D341Med (cell line): ENCODE data around the gene AP3S1.
A peak's percentile ranks its signal among the peaks of the same experiment; 100 is the strongest.

Experiments used
- DNase-seq: peaks from one replicate; pipeline ENCODE4 v3.0.0; 2012; ENCODE audit warnings: low spot score

Gene AP3S1

DNA sequence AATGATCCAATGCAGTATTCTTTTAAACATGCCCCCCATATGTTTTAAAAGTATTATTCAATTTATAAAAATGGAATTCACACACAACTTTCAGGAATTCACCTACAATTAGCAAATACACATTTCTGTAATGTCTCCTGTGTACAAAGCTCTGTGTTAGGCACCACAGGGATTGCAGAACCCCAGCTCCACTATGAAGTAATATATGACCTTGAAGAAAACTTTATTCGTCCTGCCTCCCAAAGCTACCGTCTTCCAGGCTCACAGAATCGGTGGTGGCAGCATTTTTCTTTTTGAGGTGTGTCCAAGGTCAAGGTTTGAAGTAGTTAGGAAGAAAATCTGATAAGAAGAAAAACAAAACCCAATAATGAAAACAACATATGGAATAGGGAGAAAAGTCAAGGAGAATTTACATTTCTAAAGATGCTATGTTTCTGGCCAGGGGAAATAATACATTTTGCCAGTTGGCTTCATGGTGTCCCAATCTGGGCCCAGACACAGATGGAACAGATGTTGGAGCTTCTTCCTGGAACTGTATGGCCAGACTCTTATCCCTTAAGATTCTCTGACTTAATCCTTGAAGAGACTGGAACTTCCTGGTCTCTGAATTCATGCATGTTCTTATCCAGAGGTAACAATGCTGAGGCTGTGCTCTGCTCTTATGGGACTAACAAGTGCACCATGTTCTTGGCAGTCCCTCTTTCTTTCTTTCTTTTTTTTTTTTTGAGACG, 98.5 kb downstream of the AP3S1 start:
- no peak for DNase-seq

DNA sequence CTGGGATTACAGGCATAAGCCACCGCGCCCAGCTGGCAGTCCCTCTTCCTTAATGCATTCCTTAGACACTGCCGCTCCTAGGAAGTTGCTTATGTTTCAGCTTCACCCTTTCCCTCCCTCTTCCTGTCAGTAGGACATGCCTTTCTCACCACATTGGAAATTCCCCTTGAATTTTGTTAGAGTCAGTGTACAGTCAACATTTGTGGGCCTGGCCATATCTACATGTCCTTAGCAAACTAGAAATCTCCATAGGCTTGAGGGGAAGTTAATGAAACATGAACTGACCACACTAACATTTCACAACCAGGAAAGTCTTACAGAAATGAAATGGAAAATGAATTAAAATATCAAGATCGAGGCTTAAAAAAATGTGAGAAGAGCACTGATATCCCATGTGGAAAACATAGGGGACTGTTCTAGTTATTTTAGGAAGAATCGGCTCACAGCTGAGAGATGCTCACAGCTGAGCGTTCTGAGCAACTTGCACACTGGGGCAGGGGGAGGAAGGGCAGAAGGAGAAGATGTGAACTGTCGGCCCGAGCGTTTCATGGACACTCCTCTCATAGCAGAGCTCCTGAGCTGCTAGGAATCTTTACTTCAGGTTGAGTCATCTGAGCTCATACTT, 99.4 kb downstream of the AP3S1 start:
- DNase-seq = no peak

DNA sequence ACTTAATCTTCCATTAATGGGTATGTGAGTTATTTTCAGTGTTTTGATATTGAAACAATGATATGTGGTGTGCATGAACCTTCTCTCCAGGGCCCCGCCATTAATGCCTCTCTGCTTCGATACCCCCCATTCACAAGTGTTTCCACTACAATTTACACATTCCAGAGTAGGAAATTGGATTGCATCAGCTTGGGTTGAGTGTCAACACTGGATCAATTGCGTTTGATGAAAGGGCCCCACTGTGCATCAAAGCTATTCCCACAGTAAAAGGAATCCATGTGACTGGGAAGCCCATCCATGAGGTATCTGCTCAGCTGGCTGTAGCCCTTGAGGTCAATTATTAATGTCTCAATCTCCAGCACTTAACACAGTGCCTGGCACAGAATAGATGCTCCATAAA, 102.8 kb downstream of the AP3S1 start:
- DNase-seq = no peak

DNA sequence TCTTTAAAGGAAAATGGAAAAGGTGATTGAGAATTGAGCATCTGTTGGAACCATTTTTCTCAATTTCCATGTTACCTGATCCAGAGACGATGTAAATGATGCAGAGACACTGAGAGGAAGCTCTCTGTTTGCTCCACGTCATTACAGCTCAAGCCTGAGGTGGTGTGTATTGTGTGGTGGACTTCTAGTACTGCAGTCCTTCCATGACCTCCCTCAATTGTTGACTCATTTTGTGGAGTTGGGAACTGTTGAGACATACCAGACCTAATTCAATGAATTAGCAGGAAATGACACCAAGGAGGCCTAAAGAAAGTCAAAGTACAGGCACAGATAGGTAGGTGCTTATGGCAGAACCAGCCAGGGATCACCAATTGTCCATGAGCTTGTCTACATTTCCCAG, 104.9 kb downstream of the AP3S1 start:
- no peak for DNase-seq

DNA sequence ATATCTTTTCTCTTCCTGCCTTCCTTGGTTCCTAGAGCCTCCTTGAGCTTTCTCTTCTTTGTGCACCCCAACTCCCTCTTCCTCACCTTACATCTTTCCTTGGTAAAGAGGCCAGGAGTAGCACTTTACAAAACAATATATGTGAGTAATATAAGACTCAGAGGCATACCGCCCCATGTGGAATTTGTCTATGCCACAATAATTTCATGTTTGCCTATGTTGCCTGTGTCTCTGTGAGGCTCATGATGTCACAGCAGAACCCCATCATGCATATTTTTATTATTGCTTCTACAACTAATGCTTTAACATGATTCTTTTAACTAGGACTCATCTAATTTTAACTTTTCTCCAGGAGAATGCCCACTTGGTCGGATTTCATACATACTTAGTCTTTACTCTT, 105.5 kb downstream of the AP3S1 start:
- no peak for DNase-seq

DNA sequence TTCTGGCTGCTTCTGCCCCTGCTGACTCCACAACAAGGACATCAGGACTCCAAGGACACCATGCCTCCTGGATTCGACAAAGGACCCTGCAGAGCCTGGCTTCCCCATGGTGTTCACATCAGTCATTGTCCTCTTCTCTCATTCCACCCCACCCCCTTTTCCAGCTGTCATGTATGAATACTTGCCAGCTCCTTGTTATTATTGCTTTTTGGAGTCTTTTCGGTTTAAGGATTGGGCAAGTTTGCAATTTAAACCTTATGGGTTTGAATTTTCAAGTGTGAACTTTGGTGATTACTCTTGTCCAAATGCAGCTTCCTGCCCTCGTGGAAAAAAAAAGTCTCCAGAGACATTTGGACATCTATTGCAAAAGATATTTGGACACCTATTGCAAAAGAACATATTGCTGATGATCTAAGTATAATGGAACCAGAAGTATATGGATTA, 106.4 kb downstream of the AP3S1 start:
- no peak for DNase-seq

DNA sequence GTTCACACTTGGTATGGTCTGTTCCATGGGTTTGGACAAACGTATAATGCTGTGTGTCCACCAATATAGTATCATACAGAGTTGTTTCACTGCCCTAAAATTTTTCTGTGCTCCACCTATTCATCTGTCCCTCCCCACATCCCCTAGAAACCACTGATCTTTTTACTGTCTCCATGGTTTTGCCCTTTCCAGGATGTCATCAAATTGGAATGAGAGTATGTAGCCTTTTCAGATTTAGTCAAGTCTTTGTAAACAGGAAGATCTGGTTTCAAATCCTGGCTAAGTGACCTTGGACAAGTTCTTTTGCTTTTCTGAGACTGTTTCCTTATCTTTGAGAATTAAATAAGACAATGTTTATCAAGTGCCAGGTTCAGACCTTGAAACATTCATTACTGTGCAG, 107.4 kb downstream of the AP3S1 start:
- DNase-seq = no peak

DNA sequence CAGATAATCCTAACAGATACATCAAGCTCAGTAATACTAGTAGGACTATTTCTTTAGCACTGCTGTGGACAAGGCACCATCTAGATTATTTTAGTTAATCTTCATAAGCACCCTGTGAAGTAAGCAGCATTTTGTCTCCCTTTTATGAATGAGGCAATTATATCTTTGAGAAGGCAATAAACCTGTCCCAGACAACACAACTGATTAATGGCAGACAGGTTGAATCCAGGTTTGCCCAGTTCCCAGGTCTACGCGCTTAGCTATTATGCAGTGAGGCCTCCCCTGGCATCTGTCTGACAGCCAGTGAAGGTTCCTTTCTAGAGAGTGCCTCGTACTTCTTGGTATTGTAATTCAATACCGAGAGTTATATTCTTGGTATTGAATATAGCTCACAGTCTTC, 110.9 kb downstream of the AP3S1 start:
- no peak for DNase-seq

DNA sequence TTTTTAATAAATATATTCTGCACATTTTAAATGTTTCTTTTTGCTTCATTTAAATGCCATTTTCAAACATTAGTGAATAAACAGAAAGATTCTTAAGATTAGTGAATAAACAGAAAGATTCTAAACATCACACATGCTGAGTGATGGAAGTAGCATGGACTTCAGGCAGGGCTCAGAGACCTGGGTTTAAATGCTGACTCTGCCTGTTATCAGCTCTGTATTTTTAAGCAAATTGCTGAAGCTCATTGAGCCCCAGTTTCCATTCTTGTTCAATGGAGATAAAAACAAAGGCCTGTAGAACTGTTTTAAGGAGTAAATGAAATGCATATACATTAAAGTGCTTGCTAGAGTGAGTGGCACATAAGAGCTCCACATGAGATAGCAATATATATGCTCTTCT, 112.4 kb downstream of the AP3S1 start:
- no peak for DNase-seq

DNA sequence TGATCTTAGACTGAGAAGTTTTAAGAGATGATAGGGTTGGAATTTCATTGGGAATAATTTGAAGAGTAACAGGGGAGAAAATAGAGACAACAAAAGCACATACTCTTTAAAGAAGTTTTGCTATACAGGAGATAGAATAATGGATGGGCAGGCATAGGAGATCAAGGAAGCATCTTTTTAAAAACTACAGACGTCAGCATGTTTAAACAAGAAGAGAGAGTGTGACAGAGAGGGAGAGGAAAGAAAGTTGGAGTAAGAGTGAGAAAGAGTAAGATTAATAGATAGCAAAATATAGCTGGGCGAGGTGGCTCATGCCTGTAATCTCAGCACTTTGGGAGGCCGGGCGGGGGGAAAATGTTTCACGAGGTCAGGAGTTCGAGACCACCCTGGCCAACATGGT, 115.2 kb downstream of the AP3S1 start:
- no peak for DNase-seq

DNA sequence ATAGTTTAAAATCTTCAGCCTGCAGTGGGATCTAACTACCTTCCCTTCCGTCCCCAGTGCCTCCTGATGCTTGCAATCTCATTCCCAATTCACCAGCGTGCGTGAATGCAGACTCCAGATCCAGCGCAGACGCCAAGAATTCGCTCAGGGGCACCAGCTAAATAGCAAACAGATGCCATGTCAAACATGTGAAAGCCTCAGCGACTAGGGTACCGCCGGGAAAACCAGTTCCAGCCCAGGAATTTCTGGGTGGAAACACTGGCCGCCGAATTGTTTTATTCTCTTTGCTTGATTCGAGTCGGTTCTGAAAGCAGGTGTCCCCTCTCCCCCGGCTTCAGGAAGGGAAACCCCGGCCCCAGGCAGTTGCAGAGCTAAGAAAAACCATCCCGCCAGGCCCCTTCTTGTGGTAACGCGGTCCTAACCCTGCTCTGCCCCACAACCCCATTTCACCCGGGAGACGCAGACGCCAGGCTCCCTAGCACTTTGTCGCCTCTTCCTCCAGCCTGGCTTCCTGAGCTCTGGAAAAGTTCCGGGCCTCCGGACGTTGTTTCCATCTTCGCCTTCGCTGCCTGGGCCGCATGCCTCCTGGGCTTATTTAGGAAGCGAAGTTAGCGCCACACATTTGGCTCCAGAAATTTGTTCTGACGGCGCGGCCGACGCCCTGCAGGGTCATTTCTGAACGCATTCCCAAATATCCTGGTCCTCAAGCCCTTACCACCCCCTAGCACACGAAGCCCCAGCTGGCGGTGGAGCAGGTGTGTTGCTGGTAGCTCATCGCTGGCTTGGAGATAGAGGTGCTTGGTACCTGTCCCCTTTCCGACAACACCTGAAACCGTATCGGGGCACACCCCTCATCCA, 119.9 kb downstream of the AP3S1 start:
- no peak for DNase-seq

DNA sequence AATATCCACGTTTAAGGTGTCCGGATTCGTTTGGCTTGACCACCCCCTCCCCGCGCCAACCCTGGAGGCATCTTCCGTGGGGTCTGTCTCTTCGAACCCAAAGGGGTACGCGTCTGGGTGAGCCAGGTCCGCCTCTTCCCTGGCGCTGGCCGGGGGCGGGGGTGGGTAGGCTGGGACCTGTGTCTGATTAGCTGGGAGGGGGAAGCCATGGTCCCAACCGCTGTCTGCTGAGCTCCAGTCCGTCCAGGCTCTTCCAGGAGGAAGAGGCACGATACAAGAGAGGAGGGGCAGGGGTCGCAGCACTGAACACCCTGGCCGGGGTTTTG, 120.5 kb downstream of the AP3S1 start, which contains the start of gene LVRN:
LVRN (plus strand) TSS at position 237 of the 326 bp plus-strand sequence. CDS start 143 bp downstream, outside the sequence.
- DNase-seq = no peak

DNA sequence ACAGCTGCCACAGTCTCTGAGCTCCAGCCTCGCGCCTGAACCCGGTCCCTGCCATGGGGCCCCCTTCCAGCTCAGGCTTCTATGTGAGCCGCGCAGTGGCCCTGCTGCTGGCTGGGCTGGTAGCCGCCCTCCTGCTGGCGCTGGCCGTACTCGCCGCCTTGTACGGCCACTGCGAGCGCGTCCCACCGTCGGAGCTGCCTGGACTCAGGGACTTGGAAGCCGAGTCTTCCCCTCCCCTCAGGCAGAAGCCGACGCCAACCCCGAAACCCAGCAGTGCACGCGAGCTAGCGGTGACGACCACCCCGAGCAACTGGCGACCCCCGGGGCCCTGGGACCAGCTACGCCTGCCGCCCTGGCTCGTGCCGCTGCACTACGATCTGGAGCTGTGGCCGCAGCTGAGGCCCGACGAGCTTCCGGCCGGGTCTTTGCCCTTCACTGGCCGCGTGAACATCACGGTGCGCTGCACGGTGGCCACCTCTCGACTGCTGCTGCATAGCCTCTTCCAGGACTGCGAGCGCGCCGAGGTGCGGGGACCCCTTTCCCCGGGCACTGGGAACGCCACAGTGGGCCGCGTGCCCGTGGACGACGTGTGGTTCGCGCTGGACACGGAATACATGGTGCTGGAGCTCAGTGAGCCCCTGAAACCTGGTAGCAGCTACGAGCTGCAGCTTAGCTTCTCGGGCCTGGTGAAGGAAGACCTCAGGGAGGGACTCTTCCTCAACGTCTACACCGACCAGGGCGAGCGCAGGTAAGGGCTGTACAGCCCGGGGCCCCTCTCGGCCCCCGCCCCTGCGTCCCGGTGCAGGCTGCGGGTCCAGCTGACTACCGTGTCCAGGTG, 121.0 kb downstream of the AP3S1 start:
- peak; percentile 37 for DNase-seq

DNA sequence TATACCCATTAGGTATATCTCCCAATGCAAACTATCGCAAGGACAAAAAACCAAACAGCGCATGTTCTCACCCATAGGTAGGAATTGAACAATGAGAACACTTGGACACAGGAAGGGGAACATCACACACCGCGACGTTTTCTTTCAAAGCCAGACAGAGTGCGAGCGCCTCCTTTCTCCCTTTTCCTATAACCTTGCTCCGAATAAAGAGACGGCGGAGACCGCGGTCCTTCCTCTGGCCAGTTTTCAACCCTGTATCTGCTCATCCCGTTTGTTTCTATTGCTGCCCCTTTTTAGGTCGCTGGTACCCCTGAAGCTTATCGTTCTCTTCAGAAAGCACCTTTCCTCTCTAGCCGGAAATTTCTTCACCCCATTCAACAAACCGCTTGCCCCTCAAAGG, 121.8 kb downstream of the AP3S1 start:
- DNase-seq = no peak
